ENCODE measurements around the gene KAT6B. TPM values are rescaled to one million over a fixed set of nuclear protein-coding genes. Genes with fewer than 3 reads are reported as not detected.

The KAT6B gene
- total RNA-seq, 1 experiment from 2014 or later: 21.8 TPM

- no peak for DNase-seq (ENCODE audit: low spot score)
- ChIA-PET POLR2A (ENCODE audit: low non-redundant PET) (interaction anchor here (0.6 kb wide), 1 partner anchor 92 kb away, joined by 8 read pairs; no protein-coding TSS in a partner anchor), CTCF (no interaction called here)
- BruUV-seq (replicated peaks): no TSS peak
- no peaks in the 10 kb centered on the region for H3K27me3 ChIP-seq (replicated peaks; ENCODE audit: insufficient read depth, low read depth, low read length, poor library complexity)
- H3K9me3 ChIP-seq (ENCODE audit: low read depth, low read length, poor library complexity, severe bottlenecking): no peaks in the 10 kb centered on the region
- H3K27ac ChIP-seq (ENCODE audit: low read depth, low read length, poor library complexity, severe bottlenecking): peak overlapping the region; percentile 2
- intact Hi-C loops (cut with micrococcal nuclease; ENCODE audit: unreplicated experiment): no loop called here
- no peaks in the 10 kb centered on the region for H3K36me3 ChIP-seq (ENCODE audit: insufficient read depth, low read length, poor library complexity, severe bottlenecking)
- H3K4me3 ChIP-seq (ENCODE audit: low read depth, low read length, poor library complexity, severe bottlenecking): no peak overlapping the region
- no peak for TF ChIP-seq EZH2 (IDR thresholded peaks at IDR 0.05; ENCODE audit: borderline replicate concordance, low read depth, low read length, poor library complexity, severe bottlenecking)
- TF ChIP-seq CTCF (conservative IDR thresholded peaks at IDR 0.05; ENCODE audit: low read depth, low read length): no peak
- H3K4me1 ChIP-seq (ENCODE audit: insufficient read depth, low read length, poor library complexity, severe bottlenecking): peaks cover 68% of the 10 kb centered on the region
Observed at GRCh38 chr10:74925291-74925690, 98.9 kb downstream of the KAT6B start.

- TF ChIP-seq EZH2 (IDR thresholded peaks at IDR 0.05; ENCODE audit: borderline replicate concordance, low read depth, low read length, poor library complexity, severe bottlenecking) (no peak), CTCF (conservative IDR thresholded peaks at IDR 0.05; ENCODE audit: low read depth, low read length) (no peak)
- Histone ChIP-seq H3K27ac (ENCODE audit: low read depth, low read length, poor library complexity, severe bottlenecking) (peak overlapping the region; percentile 2), H3K9me3 (ENCODE audit: low read depth, low read length, poor library complexity, severe bottlenecking) (no peaks in the 10 kb centered on the region), H3K36me3 (ENCODE audit: insufficient read depth, low read length, poor library complexity, severe bottlenecking) (no peaks in the 10 kb centered on the region), H3K4me3 (ENCODE audit: low read depth, low read length, poor library complexity, severe bottlenecking) (no peak overlapping the region), H3K27me3 (replicated peaks; ENCODE audit: insufficient read depth, low read depth, low read length, poor library complexity) (no peaks in the 10 kb centered on the region), H3K4me1 (ENCODE audit: insufficient read depth, low read length, poor library complexity, severe bottlenecking) (peaks cover 68% of the 10 kb centered on the region)
- ChIA-PET CTCF (no interaction called here), POLR2A (ENCODE audit: low non-redundant PET) (interaction anchor here (0.6 kb wide), 1 partner anchor 92 kb away, joined by 8 read pairs; no protein-coding TSS in a partner anchor)
- DNase-seq (ENCODE audit: low spot score): no peak
- no TSS peak for BruUV-seq (replicated peaks)
- intact Hi-C loops (cut with micrococcal nuclease; ENCODE audit: unreplicated experiment): no loop called here
Observed at GRCh38 chr10:74925708-74926107, 99.3 kb downstream of the KAT6B start.

- BruUV-seq (replicated peaks): no TSS peak
- no peak for TF ChIP-seq EZH2 (IDR thresholded peaks at IDR 0.05; ENCODE audit: borderline replicate concordance, low read depth, low read length, poor library complexity, severe bottlenecking)
- TF ChIP-seq CTCF (conservative IDR thresholded peaks at IDR 0.05; ENCODE audit: low read depth, low read length): no peak
- CTCF ChIA-PET: no interaction called here
- H3K36me3 ChIP-seq (ENCODE audit: insufficient read depth, low read length, poor library complexity, severe bottlenecking): no peaks in the 10 kb centered on the region
- H3K4me3 ChIP-seq (ENCODE audit: low read depth, low read length, poor library complexity, severe bottlenecking): no peak overlapping the region
- H3K9me3 ChIP-seq (ENCODE audit: low read depth, low read length, poor library complexity, severe bottlenecking): no peaks in the 10 kb centered on the region
- H3K27ac ChIP-seq (ENCODE audit: low read depth, low read length, poor library complexity, severe bottlenecking): no peak overlapping the region
- H3K4me1 ChIP-seq (ENCODE audit: insufficient read depth, low read length, poor library complexity, severe bottlenecking): peaks cover 62% of the 10 kb centered on the region
- intact Hi-C loops (cut with micrococcal nuclease; ENCODE audit: unreplicated experiment): no loop called here
- DNase-seq (ENCODE audit: low spot score): no peak
- no peaks in the 10 kb centered on the region for H3K27me3 ChIP-seq (replicated peaks; ENCODE audit: insufficient read depth, low read depth, low read length, poor library complexity)
- POLR2A ChIA-PET (ENCODE audit: low non-redundant PET): no interaction called here
Observed at GRCh38 chr10:74926791-74927585, 100.6 kb downstream of the KAT6B start.

Data from A673 (cell line).